GM13977 (cell line): ENCODE data around the gene LMTK2.

Experiments
- DNase-seq: peaks from one replicate; pipeline ENCODE4 v3.0.0; 2012; ENCODE audit warnings: low spot score
- CTCF ChIP-seq: IDR thresholded peaks from 2 replicates; pipeline ENCODE4 v1.5.1; 2012; ENCODE audit warnings: mild to moderate bottlenecking, control low read depth; ENCODE audit not compliant: insufficient read depth; ENCODE audit errors: extremely low read depth, missing control alignments
- in situ Hi-C: fragments of 300-500 bp; cut with MboI; formaldehyde crosslinking; loops from one replicate; pipeline ENCODE4 v1.12.0; 2022; ENCODE audit warnings: low sequenced_read_pairs, low pct_unique_long_range_greater_than_20kb, mixed read lengths, inconsistent platforms; ENCODE audit not compliant: unreplicated experiment

The LMTK2 gene

GRCh38 chr7:98252425-98253054 is 145.9 kb downstream of the LMTK2 start:
- in situ Hi-C loops = no loop called here
- DNase-seq = no peak

GRCh38 chr7:98254516-98254915 is 147.9 kb downstream of the LMTK2 start:
- no peak for TF ChIP-seq CTCF
- in situ Hi-C loops = no loop called here
- no peak for DNase-seq

More at GRCh38 chr7:98252425-98253054, 145.9 kb downstream of the LMTK2 start:
- TF ChIP-seq CTCF = no peak

DNA sequence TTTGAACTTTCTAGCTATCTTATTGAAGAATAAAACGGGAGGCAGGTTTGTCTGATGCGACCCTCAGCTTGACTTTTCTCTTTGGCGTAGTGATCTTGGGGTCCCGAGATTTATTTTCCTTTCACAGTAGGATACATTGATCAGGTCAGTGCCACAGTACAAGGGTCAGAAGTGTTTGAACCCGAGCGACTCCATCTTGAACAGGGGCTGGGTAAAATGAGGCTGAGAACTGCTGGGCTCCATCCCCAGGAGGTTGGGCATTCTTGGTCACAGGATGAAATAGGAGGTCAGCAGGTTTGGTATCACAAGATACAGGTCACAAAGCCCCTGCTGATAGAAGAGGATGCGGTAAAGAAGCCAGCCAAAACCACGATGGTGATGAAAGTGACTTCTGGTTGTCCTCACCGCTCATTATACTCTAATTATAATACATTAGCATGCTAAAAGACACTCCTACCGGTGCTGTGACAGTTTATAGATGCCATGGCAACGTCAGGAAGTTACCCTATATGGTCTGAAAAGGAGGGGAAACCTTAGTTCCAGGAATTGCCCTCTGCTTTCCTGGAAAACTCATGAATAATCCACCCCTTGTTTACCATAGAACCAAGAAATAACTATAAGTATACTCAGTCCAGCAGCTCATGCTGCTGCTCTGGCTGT is 148.4 kb downstream of the LMTK2 start:
- no peak for DNase-seq
- no peak for TF ChIP-seq CTCF
- in situ Hi-C loops = no loop called here

DNA sequence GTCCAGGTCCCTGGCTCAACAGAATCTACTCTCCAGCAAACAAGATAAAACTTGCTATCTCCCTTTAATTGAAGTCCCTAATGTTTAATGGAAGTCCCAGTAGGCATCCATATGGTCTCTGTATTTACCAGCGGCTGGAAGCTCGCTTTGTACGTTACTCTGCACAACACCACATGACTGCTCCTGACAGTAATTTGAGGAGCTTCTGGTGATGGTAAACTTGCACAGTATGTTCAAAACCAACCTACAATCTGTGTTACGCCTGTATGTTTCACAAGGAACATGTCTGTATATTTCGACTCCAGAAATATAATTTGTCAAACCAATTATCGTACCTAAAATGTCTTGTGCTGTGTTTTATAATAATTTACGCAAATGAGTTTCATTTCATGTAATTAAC is 149.8 kb downstream of the LMTK2 start:
- in situ Hi-C loops = no loop called here
- DNase-seq = no peak
- TF ChIP-seq CTCF = no peak

- in situ Hi-C loops = no loop called here
- DNase-seq = no peak
- TF ChIP-seq CTCF = no peak
Measured at GRCh38 chr7:98257701-98258100, 151.0 kb downstream of the LMTK2 start.
